ENCODE measurements around the gene JARID2.
"Not testable (repeated sequence)": the region's sequence is repeated elsewhere in the genome, so short reads cannot be mapped to it uniquely, and the experiment has no call there.

JARID2 gene

GRCh38 chr6:15308435-15309213 lies 62.8 kb downstream of the JARID2 start:
- no peak for DNase-seq (ENCODE audit: low read depth in 2 of 2)

- no peak for DNase-seq (ENCODE audit: low read depth in 2 of 2)
These were observed 63.9 kb downstream of the JARID2 start for GRCh38 chr6:15309611-15310283.

- DNase-seq (ENCODE audit: low read depth in 2 of 2) = no peak
These were observed 64.8 kb downstream of the JARID2 start for GRCh38 chr6:15310680-15311079.

GRCh38 chr6:15312500-15312899 lies 66.6 kb downstream of the JARID2 start:
- no peak for DNase-seq (ENCODE audit: low read depth in 2 of 2)

- no peak for DNase-seq (ENCODE audit: low read depth in 2 of 2)
These were observed 67.5 kb downstream of the JARID2 start for GRCh38 chr6:15313367-15313766.

- no peak for DNase-seq (ENCODE audit: low read depth in 2 of 2)
These were observed 70.9 kb downstream of the JARID2 start for GRCh38 chr6:15316754-15317153.

GRCh38 chr6:15317251-15317650 lies 71.4 kb downstream of the JARID2 start:
- no peak for DNase-seq (ENCODE audit: low read depth in 2 of 2)

- DNase-seq (ENCODE audit: low read depth in 2 of 2) = no peak
These were observed 72.3 kb downstream of the JARID2 start for GRCh38 chr6:15317934-15318902.

- DNase-seq (ENCODE audit: low read depth in 2 of 2) = no peak
These were observed 73.8 kb downstream of the JARID2 start for GRCh38 chr6:15319677-15320076.

DNA sequence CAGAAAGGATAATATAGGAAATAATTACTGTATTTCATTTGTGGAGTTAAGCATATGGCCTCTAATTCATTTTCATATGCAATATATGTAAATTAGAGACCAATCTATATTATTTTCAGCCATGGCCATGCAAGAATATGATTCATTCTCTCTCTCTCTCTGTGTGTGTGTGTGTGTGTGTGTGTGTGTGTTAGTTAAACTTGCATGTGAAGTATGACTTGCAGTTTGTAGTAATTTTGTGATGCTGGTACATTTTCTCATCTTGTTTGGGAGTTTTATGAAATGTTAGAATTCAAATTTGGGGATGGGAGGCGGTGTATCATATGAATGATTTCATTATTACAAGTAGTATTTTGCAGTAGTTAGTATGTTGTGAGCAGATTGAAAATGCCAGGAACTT lies 74.8 kb downstream of the JARID2 start:
- no peak for DNase-seq (ENCODE audit: low read depth in 2 of 2)

DNA sequence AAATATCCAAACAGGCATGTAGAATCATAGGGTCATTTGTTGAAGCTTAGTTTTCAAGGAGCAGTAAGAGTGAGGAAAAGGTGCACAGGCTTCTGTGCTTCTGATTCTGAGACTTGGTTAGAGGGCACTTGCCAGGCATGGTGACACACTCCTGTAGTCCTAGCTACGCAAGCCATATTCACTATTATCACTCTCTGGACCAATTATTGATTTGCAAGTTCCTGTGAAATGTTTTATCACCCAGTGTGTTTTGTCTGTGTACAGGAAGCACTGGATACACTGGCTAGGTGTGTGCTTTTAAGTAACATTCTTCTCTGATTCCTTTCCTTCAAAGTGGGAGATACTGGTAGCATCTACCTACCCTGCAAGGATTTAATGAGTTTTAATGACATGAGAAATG lies 76.3 kb downstream of the JARID2 start:
- no peak for DNase-seq (ENCODE audit: low read depth in 2 of 2)

- peak; percentile 35 to 45 for DNase-seq (ENCODE audit: low read depth in 2 of 2)
These were observed 77.1 kb downstream of the JARID2 start for GRCh38 chr6:15322781-15323536.

DNA sequence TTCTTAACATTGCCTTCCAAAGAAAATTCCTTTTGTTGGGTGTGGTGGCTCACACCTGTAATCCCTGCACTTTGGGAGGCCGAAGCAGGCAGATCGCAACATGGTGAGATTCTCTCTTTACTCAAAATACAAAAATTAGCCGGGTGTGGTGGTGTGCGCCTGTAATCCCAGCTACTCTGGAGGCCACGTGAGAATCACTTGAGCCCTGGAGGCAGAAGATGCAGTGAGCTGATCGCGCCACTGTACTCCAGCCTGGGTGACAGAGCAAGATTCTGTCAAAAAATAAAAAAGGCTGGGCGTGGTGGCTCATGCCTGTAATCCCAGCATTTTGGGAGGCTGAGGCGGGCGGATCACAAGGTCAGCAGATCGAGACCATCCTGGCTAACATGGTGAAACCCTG lies 77.7 kb downstream of the JARID2 start:
- not testable (repeated sequence) for DNase-seq (ENCODE audit: low read depth in 2 of 2)

- DNase-seq (ENCODE audit: low read depth in 2 of 2) = no peak
These were observed 78.6 kb downstream of the JARID2 start for GRCh38 chr6:15324427-15324985.

DNA sequence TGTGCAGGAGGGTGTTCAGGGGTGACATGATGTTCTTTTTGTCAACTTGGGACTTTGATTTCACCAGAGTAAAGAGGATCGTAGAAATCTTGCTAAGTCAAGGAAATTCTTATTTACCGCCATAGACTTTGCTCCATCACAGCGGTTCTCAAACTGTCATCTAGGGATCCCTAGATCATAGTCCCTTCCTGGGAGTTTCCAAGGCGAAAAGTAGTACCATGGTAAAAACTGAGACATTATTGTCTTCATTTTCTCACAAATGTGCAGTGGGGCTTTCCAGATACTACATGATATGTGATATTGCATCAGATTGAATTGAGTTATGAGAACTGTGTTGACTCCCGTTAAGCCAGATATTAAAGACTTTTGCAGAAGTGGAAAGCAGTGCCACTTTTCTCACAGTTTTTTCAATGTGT lies 79.7 kb downstream of the JARID2 start:
- DNase-seq (ENCODE audit: low read depth in 2 of 2) = no peak

- DNase-seq (ENCODE audit: low read depth in 2 of 2) = no peak
These were observed 80.3 kb downstream of the JARID2 start for GRCh38 chr6:15326067-15326614.

- no peak for DNase-seq (ENCODE audit: low read depth in 2 of 2)
These were observed 81.4 kb downstream of the JARID2 start for GRCh38 chr6:15327271-15327670.

- DNase-seq (ENCODE audit: low read depth in 2 of 2) = peak; percentile 96 to 97
These were observed 83.4 kb downstream of the JARID2 start for GRCh38 chr6:15329197-15329671.

DNA sequence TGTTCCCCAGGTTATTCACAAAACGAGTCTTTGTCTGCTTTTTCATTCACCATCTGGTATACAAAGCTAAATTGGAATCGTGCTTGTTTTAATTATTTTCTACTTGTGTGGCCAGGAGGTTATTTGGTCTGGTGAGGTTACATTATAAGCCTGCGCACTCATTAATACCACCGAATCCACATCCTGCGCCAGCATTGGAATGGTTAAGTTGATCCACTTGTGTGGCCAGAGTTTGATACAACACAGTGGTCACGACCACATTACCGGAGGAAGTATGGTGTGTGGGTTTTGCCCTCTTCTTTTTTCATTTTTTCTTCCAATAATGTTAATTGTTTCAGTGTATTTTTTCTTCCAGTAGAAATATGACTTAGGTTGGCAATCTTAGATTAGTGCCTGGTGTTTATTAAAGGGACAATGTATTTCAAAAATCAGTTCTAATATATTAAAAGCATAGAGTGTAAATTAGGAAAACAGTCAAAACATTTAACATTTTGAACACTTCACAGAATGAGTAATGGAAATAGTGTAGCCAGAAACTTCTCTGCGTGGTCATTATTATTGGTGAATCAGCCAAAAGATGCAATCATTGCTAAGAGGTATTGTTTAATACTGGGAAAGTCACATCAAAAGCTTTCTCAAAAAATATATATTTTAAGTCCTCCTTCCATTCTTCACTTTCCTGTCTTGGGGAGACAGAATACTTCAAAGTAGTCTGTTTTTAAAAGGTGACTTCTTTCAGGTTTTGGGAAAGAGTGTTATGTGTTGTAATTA lies 84.5 kb downstream of the JARID2 start:
- no peak for DNase-seq (ENCODE audit: low read depth in 2 of 2)

GRCh38 chr6:15331143-15331542 lies 85.3 kb downstream of the JARID2 start:
- no peak for DNase-seq (ENCODE audit: low read depth in 2 of 2)

All from fibroblast of skin of left quadriceps (primary cell).